Measurements from ENCODE around the gene SAP30BP. TPM values are rescaled to one million over a fixed set of nuclear protein-coding genes. Genes with fewer than 3 reads are reported as not detected.

The SAP30BP gene
- total RNA-seq, 1 donor from 2014 or later = 89.3 TPM

DNA sequence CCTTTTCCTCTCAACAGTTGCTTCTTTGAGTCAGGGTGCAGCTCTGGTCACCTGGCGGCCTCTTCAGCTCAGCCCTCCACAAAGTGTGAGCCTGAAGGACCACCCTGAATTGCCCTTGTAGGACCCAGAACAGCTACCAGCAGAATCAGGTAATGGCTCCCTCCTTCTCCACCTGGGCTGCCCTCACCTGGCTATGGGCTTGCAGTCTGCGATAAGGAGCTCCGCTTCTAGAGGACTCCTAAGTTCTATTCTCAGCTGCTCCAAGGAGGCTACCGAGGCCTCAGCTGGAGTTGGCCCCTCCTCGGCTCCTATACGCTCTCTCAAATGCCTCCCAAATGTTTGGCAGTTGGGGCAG lies 20.5 kb upstream of the SAP30BP start:
- Mint-ChIP-seq H3K36me3 (peaks cover 7% of the 10 kb centered on the region), H3K4me1 (ENCODE audit: unreplicated experiment) (peaks cover 18% of the 10 kb centered on the region), H3K9me3 (no peaks in the 10 kb centered on the region)

GRCh38 chr17:75647061-75647460 lies 20.1 kb upstream of the SAP30BP start:
- Mint-ChIP-seq H3K4me3 (no peak overlapping the region), H3K4me1 (ENCODE audit: unreplicated experiment) (peaks cover 18% of the 10 kb centered on the region), H3K27me3 (no peaks in the 10 kb centered on the region)

More for the DNA sequence above, 20.5 kb upstream of the SAP30BP start:
- peak overlapping the region; percentile 100 for H3K27ac Mint-ChIP-seq
- peak overlapping the region; percentile 47 for H3K4me3 Mint-ChIP-seq
- DNase-seq (ENCODE audit: extremely low spot score, unreplicated experiment) = no peak
- H3K27me3 Mint-ChIP-seq = no peaks in the 10 kb centered on the region
- no peak for TF ChIP-seq CTCF (conservative IDR thresholded peaks at IDR 0.05)

DNA sequence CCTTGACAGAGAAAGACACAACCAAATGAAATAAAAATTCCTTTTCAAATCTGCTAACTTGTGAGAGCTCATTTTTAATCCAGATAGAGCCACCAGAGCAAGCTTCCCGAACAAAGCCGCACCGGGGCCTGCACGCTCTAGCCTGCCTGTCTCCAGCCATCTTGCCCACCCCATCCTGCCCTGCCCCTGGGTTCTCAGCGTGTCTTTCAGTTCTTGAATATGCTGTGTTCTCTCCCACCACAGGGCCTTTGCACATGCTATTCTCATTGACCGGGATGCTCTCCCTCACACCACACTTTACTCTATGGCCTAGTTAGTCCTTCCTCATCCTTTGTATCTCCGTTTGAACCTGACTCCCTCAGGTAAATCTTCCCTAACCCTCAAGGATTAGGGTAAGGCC lies 19.2 kb upstream of the SAP30BP start:
- DNase-seq (ENCODE audit: extremely low spot score, unreplicated experiment) = no peak
- Mint-ChIP-seq H3K27me3 (no peaks in the 10 kb centered on the region), H3K4me1 (ENCODE audit: unreplicated experiment) (peaks cover 20% of the 10 kb centered on the region), H3K36me3 (peaks cover 8% of the 10 kb centered on the region), H3K9me3 (no peaks in the 10 kb centered on the region), H3K27ac (peak overlapping the region; percentile 100), H3K4me3 (no peak overlapping the region)
- TF ChIP-seq CTCF (conservative IDR thresholded peaks at IDR 0.05) = no peak

More at GRCh38 chr17:75647061-75647460, 20.1 kb upstream of the SAP30BP start:
- Mint-ChIP-seq H3K27ac (peak overlapping the region; percentile 100), H3K36me3 (peaks cover 7% of the 10 kb centered on the region), H3K9me3 (no peaks in the 10 kb centered on the region)
- DNase-seq (ENCODE audit: extremely low spot score, unreplicated experiment) = no peak
- no peak for TF ChIP-seq CTCF (conservative IDR thresholded peaks at IDR 0.05)

- no peaks in the 10 kb centered on the region for H3K9me3 Mint-ChIP-seq
- H3K4me1 Mint-ChIP-seq (ENCODE audit: unreplicated experiment) = peaks cover 24% of the 10 kb centered on the region
- no peak for TF ChIP-seq CTCF (conservative IDR thresholded peaks at IDR 0.05)
- peak overlapping the region; percentile 80 for H3K27ac Mint-ChIP-seq
- no peaks in the 10 kb centered on the region for H3K27me3 Mint-ChIP-seq
- H3K36me3 Mint-ChIP-seq = peaks cover 11% of the 10 kb centered on the region
- H3K4me3 Mint-ChIP-seq = no peak overlapping the region
- no peak for DNase-seq (ENCODE audit: extremely low spot score, unreplicated experiment)
Measured at GRCh38 chr17:75649687-75650086, 17.5 kb upstream of the SAP30BP start.

- Mint-ChIP-seq H3K27me3 (no peaks in the 10 kb centered on the region), H3K9me3 (no peaks in the 10 kb centered on the region), H3K4me3 (no peak overlapping the region), H3K27ac (no peak overlapping the region), H3K36me3 (peaks cover 11% of the 10 kb centered on the region), H3K4me1 (ENCODE audit: unreplicated experiment) (peaks cover 13% of the 10 kb centered on the region)
- DNase-seq (ENCODE audit: extremely low spot score, unreplicated experiment) = no peak
- TF ChIP-seq CTCF (conservative IDR thresholded peaks at IDR 0.05) = no peak
Measured at GRCh38 chr17:75650874-75651273, 16.3 kb upstream of the SAP30BP start.

DNA sequence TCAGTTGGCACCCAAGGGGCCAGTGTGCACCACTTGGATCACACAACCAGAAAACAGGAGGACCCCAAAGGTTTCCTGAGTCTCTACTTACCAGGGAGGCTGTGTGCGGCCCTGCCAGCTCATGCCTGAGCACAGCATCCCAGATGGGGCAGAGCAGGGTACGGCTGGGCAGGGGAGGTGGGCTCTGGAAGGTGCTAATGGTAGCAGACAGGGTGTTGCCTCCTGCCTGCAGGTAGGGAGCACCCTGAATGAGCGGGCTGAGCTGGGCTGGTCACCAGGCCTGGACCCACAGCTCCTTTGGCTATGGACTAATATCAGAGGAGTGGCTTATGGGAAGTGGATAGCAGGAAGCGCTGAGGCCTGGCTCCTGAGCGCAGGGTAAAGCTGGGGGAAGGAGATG lies 14.8 kb upstream of the SAP30BP start:
- no peak for DNase-seq (ENCODE audit: extremely low spot score, unreplicated experiment)
- Mint-ChIP-seq H3K36me3 (peaks cover 16% of the 10 kb centered on the region), H3K4me3 (no peak overlapping the region), H3K27ac (no peak overlapping the region), H3K9me3 (no peaks in the 10 kb centered on the region), H3K4me1 (ENCODE audit: unreplicated experiment) (peaks cover 9% of the 10 kb centered on the region), H3K27me3 (no peaks in the 10 kb centered on the region)
- TF ChIP-seq CTCF (conservative IDR thresholded peaks at IDR 0.05) = no peak
